Measurements from ENCODE around the gene FAP.

DNA sequence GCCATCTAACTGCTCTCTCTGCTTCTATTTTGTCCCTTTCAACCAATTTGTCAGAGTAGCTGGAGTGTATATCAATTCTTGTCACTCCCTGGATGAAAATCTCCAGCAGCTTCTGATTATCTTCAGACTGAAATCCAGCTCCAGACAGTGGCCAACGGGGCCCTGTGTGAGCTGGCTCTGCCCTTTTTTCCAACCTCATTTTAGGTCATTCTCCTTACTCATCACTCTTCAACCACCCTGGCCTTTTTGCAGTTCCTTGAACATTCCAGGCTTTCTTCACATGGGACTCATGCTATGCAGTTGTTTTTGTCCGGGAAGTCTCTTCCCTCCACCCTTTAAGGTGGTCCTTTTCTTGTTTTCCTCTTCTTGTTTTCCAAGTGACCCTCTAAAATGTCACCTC is 15.4 kb upstream of the FAP start:
- TF ChIP-seq, protein P1, sequence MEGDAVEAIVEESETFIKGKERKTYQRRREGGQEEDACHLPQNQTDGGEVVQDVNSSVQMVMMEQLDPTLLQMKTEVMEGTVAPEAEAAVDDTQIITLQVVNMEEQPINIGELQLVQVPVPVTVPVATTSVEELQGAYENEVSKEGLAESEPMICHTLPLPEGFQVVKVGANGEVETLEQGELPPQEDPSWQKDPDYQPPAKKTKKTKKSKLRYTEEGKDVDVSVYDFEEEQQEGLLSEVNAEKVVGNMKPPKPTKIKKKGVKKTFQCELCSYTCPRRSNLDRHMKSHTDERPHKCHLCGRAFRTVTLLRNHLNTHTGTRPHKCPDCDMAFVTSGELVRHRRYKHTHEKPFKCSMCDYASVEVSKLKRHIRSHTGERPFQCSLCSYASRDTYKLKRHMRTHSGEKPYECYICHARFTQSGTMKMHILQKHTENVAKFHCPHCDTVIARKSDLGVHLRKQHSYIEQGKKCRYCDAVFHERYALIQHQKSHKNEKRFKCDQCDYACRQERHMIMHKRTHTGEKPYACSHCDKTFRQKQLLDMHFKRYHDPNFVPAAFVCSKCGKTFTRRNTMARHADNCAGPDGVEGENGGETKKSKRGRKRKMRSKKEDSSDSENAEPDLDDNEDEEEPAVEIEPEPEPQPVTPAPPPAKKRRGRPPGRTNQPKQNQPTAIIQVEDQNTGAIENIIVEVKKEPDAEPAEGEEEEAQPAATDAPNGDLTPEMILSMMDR (IDR thresholded peaks at IDR 0.05), result no peak
- no peak for TF ChIP-seq EZH2 (IDR thresholded peaks at IDR 0.05; ENCODE audit: borderline replicate concordance, insufficient read depth, low read depth, low read length, poor library complexity, severe bottlenecking)
